A549 (cell line): ENCODE measurements around the gene USP30. TPM values are rescaled to one million over a fixed set of nuclear protein-coding genes. Genes with fewer than 3 reads are reported as not detected.

Experiments used
- ATAC-seq, 2 experiments: fragments of 200-7000 bp in 1 of 2; fragments of >200 bp in 1 of 2; cut with Nextera tagmentation in 1 of 2; cut with Tn5 transposase in 1 of 2; 3 replicates each; pipeline versions ENCODE4 v1.8.0 to v1.9.1; 2018 to 2020; ENCODE audit warnings: mild to moderate bottlenecking in 1 of 2, moderate library complexity in 1 of 2
- CTCF ChIA-PET: fragments of 300-600 bp; sonication (Branson Sonifier 250); formaldehyde crosslinking; extraction: SDS; loops from one replicate; lab custom pipeline; 2021; ENCODE audit warnings: antibody characterized with exemption, inconsistent platforms; lab: Yijun Ruan, JAX
- POLR2A ChIA-PET: fragments of 350-600 bp; formaldehyde crosslinking; extraction: SDS; loops from one replicate; lab custom pipeline; 2021; ENCODE audit warnings: antibody characterized with exemption, inconsistent platforms; lab: Yijun Ruan, JAX
- DNase-seq, 2 experiments: peaks; one replicate each; pipeline versions ENCODE4 v3.0.0 to v3.0.0-alpha.2; 2011 to 2016; ENCODE audit warnings: low read depth in 1 of 2, low spot score in 1 of 2
- FAIRE-seq: peaks from 2 replicates; lab custom pipeline; 2011; peaks lifted over from hg19 to GRCh38; lab: Jason Lieb, UNC
- H3K27ac ChIP-seq, 2 experiments: fragments of >200 bp; sonication (Bioruptor Twin); formaldehyde crosslinking; 3 replicates each; pipeline ENCODE4 v1.5.1; 2016 to 2017
- H3K4me1 ChIP-seq: fragments of >200 bp; sonication (Bioruptor Twin); formaldehyde crosslinking; 3 replicates; pipeline ENCODE4 v1.6.1; 2016
- H3K4me2 ChIP-seq: fragments of >200 bp; sonication (Bioruptor Twin); formaldehyde crosslinking; 3 replicates; pipeline ENCODE4 v1.6.1; 2016
- H3K4me3 ChIP-seq: fragments of >200 bp; sonication (Bioruptor Twin); formaldehyde crosslinking; 3 replicates; pipeline ENCODE4 v1.5.1; 2016
- H3K9me3 ChIP-seq: fragments of >200 bp; sonication (Bioruptor Twin); formaldehyde crosslinking; 3 replicates; pipeline ENCODE4 v1.6.1; 2016
- BCL3 ChIP-seq: fragments of >200 bp; sonication (Bioruptor Twin); formaldehyde crosslinking; IDR thresholded peaks from 3 replicates; pipeline ENCODE4 v1.6.1; 2016
- BHLHE40 ChIP-seq: IDR thresholded peaks from 2 replicates; pipeline ENCODE4 v1.6.1; 2012; ENCODE audit warnings: low read depth, low read length, inconsistent platforms
- CBX2 ChIP-seq: fragments of 200-600 bp; sonication (generic); IDR thresholded peaks from 2 replicates; pipeline ENCODE4 v1.6.1; 2016; ENCODE audit warnings: low read depth, mild to moderate bottlenecking, borderline replicate concordance
- CTCF ChIP-seq: fragments of >200 bp; sonication (Bioruptor Twin); formaldehyde crosslinking; IDR thresholded peaks from 3 replicates; pipeline ENCODE4 v1.5.1; 2016
- EHF ChIP-seq: fragments of 250-450 bp; sonication (Bioruptor Pico); IDR thresholded peaks from 2 replicates; pipeline ENCODE4 v1.5.0; 2020; ENCODE audit warnings: mild to moderate bottlenecking
- FOSB ChIP-seq: fragments of 250-450 bp; sonication (Bioruptor Pico); IDR thresholded peaks from 2 replicates; pipeline ENCODE4 v1.5.0; 2020; ENCODE audit warnings: mild to moderate bottlenecking, moderate library complexity
- FOXS1 ChIP-seq: fragments of 250-450 bp; sonication (Bioruptor Pico); IDR thresholded peaks from 2 replicates; pipeline ENCODE4 v1.5.0; 2020; ENCODE audit warnings: mild to moderate bottlenecking, moderate library complexity
- GATA3 ChIP-seq: IDR thresholded peaks from 2 replicates; pipeline ENCODE4 v1.6.1; 2012; ENCODE audit warnings: borderline replicate concordance
- HDAC2 ChIP-seq: fragments of 200-600 bp; sonication (generic); IDR thresholded peaks from 2 replicates; pipeline ENCODE4 v1.6.1; 2016
- HOXA7 ChIP-seq: fragments of 250-450 bp; sonication (Bioruptor Pico); IDR thresholded peaks from 2 replicates; pipeline ENCODE4 v1.5.0; 2020; ENCODE audit warnings: mild to moderate bottlenecking, moderate library complexity
- HOXB5 ChIP-seq: fragments of 250-450 bp; sonication (Bioruptor Pico); IDR thresholded peaks from 2 replicates; pipeline ENCODE4 v1.5.0; 2020; ENCODE audit warnings: mild to moderate bottlenecking, moderate library complexity
- KDM5A ChIP-seq: fragments of 200-600 bp; sonication (generic); IDR thresholded peaks from 2 replicates; pipeline ENCODE4 v1.6.1; 2016; ENCODE audit warnings: antibody characterized with exemption, mild to moderate bottlenecking
- MAX ChIP-seq: IDR thresholded peaks from 2 replicates; pipeline ENCODE4 v1.6.1; 2012
- NFE2L2 ChIP-seq: fragments of 150-350 bp; conservative IDR thresholded peaks from 2 replicates; pipeline ENCODE4 v1.6.1; 2014; ENCODE audit warnings: low read length
- NPAS2 ChIP-seq: fragments of 250-450 bp; sonication (Bioruptor Pico); IDR thresholded peaks from 2 replicates; pipeline ENCODE4 v1.8.0; 2022; ENCODE audit warnings: mild to moderate bottlenecking, moderate library complexity, borderline replicate concordance
- PBX3 ChIP-seq: IDR thresholded peaks from 2 replicates; pipeline ENCODE4 v1.6.1; 2012
- POLR2A ChIP-seq: IDR thresholded peaks from 2 replicates; pipeline ENCODE4 v1.6.1; 2012; ENCODE audit warnings: mild to moderate bottlenecking, low read length
- POLR2AphosphoS2 ChIP-seq: conservative IDR thresholded peaks from 2 replicates; pipeline ENCODE4 v1.6.1; 2012; ENCODE audit warnings: low read length, improper control_type of control experiment, inconsistent platforms
- RAD21 ChIP-seq, 2 experiments: fragments of >200 bp in 1 of 2; sonication (Bioruptor Twin) in 1 of 2; formaldehyde crosslinking in 1 of 2; IDR thresholded peaks in 1 of 2; conservative IDR thresholded peaks in 1 of 2; 2 replicates in 1 of 2; 3 replicates in 1 of 2; pipeline ENCODE4 v1.6.1; 2012 to 2018; ENCODE audit warnings: inconsistent platforms in 1 of 2
- REST ChIP-seq: fragments of 200-600 bp; sonication (generic); IDR thresholded peaks from 2 replicates; pipeline ENCODE4 v1.6.1; 2016; ENCODE audit warnings: antibody characterized with exemption, mild to moderate bottlenecking, moderate library complexity
- RFX5 ChIP-seq: fragments of 450-650 bp; IDR thresholded peaks from 2 replicates; pipeline ENCODE4 v1.7.1; 2014; ENCODE audit warnings: antibody characterized with exemption, mild to moderate bottlenecking, moderate library complexity
- SMC3 ChIP-seq: fragments of >200 bp; sonication (Bioruptor Twin); formaldehyde crosslinking; IDR thresholded peaks from 3 replicates; pipeline ENCODE4 v1.6.1; 2018; ENCODE audit warnings: inconsistent platforms
- SREBF2 ChIP-seq: fragments of 450-650 bp; IDR thresholded peaks from 2 replicates; pipeline ENCODE4 v1.6.1; 2014; ENCODE audit warnings: mild to moderate bottlenecking, moderate library complexity
- TFCP2L1 ChIP-seq: fragments of 250-450 bp; sonication (Bioruptor Pico); IDR thresholded peaks from 2 replicates; pipeline ENCODE4 v1.5.0; 2021; ENCODE audit warnings: mild to moderate bottlenecking
- USF2 ChIP-seq: fragments of 450-650 bp; IDR thresholded peaks from 2 replicates; pipeline ENCODE4 v1.6.1; 2014; ENCODE audit warnings: antibody characterized with exemption
- ZFP36 ChIP-seq: fragments of 450-650 bp; IDR thresholded peaks from 2 replicates; pipeline ENCODE4 v1.6.1; 2014; ENCODE audit warnings: borderline replicate concordance; ENCODE audit not compliant: partially characterized antibody
- ZNF302 ChIP-seq: fragments of 250-450 bp; sonication (Bioruptor Pico); IDR thresholded peaks from 2 replicates; pipeline ENCODE4 v1.9.0; 2021; ENCODE audit warnings: inconsistent platforms, mild to moderate bottlenecking, moderate library complexity
- ZSCAN20 ChIP-seq: fragments of 250-450 bp; sonication (Bioruptor Pico); IDR thresholded peaks from 2 replicates; pipeline ENCODE4 v1.8.0; 2022; ENCODE audit warnings: mild to moderate bottlenecking, moderate library complexity
- WGBS: methylation state at CpG from one replicate; pipeline ENCODE4 v1.1.6; 2017; ENCODE audit errors: missing lambda C conversion rate; 5-methylcytosine and 5-hydroxymethylcytosine counted together
- polyA minus RNA-seq: library from RNA; depleted of rRNA, polyadenylated mRNA; stranded (reverse); fragments of >200 nt; gene quantifications from 2 replicates; pipeline ENCODE4 v1.2.3, GENCODE V29; 2011; rRNA and poly(A)+ RNA removed
- polyA plus RNA-seq, 4 experiments: library from polyadenylated mRNA; depleted of rRNA in 3 of 4; stranded (reverse); fragments of >200 nt; fragmentation: RNase III in 1 of 4; extraction: RNeasy Plus Mini Kit Qiagen cat#74134 plus additional on column Dnase treatment in 1 of 4; gene quantifications; 2 replicates in 3 of 4; 3 replicates in 1 of 4; pipeline ENCODE4 v1.2.3, GENCODE V29; 2011 to 2017

USP30 gene
- polyA plus RNA-seq (2011; rRNA removed), result 15.2 and 19.6 TPM in 2 replicates
- polyA plus RNA-seq (2012; cell fraction: cytosol; rRNA removed), result 10.6 and 14.9 TPM in 2 replicates
- polyA plus RNA-seq (2012; cell fraction: nucleus; rRNA removed), result 24.0 and 25.6 TPM in 2 replicates
- 5.7 to 7.2 TPM (median 6.8 TPM) in 3 replicates for polyA plus RNA-seq (2017; fragmentation: RNase III; extraction: RNeasy Plus Mini Kit Qiagen cat#74134 plus additional on column Dnase treatment)
- polyA minus RNA-seq, result 18.8 and 19.3 TPM in 2 replicates

- POLR2A ChIA-PET, result interaction anchor here (0.8 kb wide), 1 partner anchor 196 kb away, joined by 4 read pairs; the partner anchor contains the start of gene SSH1
- FAIRE-seq (no peak), ATAC-seq (peak; percentile 94 to 95), DNase-seq (peak; percentile 93 to 95)
- peak within 1 kb of the TSS; percentile 99 for H3K4me2 ChIP-seq
- H3K9me3 ChIP-seq, result no peaks in the 10 kb centered on the region
- H3K4me3 ChIP-seq, result peak within 1 kb of the TSS; percentile 96
- H3K27ac ChIP-seq, result peak within 1 kb of the TSS; percentile 91 to 93
- CTCF ChIA-PET, result interaction anchor here (0.8 to 1.7 kb wide), 3 partner anchors 11 to 41 kb away, joined by 4 to 8 read pairs (median 5); partner anchors contain the start of gene ALKBH2
- H3K4me1 ChIP-seq, result peaks cover 8% of the 10 kb centered on the region
- WGBS, result under 1% methylated on average over 53 of the region's 61 CpGs
- TF ChIP-seq GATA3 (peak; percentile 63; the same call in 1 of the 2 replicates), CBX2 (no peak), POLR2A (no peak; the same call in 1 of the 2 replicates), EHF (no peak), FOXS1 (CRISPR knock-in tag) (no peak), RAD21 (conservative IDR thresholded peaks at IDR 0.05 in 1 of 2, IDR thresholded peaks at IDR 0.05 in 1 of 2) (0 out of 5 replicates have a peak, but pooled peaks have one; percentile 10 to 16), HOXB5 (no peak), PBX3 (peak; percentile 82), ZNF302 (CRISPR knock-in tag) (no peak), USF2 (no peak), HOXA7 (no peak), TFCP2L1 (CRISPR knock-in tag) (no peak), ZSCAN20 (CRISPR knock-in tag) (no peak), POLR2AphosphoS2 (no peak), SREBF2 (no peak), REST (peak; percentile 33), SMC3 (no peak), CTCF (no peak), ZFP36 (no peak), MAX (peak; percentile 87), NPAS2 (no peak), BCL3 (no peak), FOSB (CRISPR knock-in tag) (no peak), NFE2L2 (no peak), RFX5 (peak; percentile 77), HDAC2 (peak; percentile 33; the same call in 1 of the 2 replicates), BHLHE40 (no peak), KDM5A (peak; percentile 86)
Measured at GRCh38 chr12:109052414-109053323, at the start of gene USP30. USP30 (plus strand) TSS chr12:109052576; CDS start chr12:109052679, 103 bp downstream.
